ENCODE data around the gene ZCCHC14.
A peak's percentile ranks its signal among the peaks of the same experiment; 100 is the strongest.
"Not testable (repeated sequence)": the region's sequence is repeated elsewhere in the genome, so short reads cannot be mapped to it uniquely, and the experiment has no call there.

Gene ZCCHC14

DNA sequence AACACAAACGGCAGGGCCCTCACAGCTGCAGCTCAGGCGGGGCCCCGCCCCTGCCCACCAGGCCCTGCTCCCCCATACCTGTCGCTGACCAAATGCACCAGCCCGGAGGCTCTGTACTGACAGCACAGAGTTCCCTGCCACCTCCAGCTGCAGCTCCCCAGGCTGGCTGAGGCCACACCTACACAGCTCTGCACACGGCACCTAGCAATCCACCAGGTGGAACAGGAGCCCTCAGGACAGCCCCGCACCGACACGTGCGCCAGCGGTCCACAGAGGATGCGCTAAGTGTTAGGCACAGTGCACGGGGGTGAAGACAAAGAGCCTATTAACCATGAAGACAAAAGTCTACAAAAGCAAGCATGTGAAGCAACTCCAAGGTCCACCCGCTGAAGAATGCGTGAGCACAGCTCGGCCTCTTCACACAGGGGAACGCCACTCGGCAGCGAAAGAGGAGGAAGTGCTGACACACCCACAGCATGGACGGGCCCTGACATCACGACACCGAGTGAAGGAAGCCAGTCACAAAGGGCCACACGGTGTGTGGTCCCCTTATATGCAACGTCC is 5.4 kb downstream of the ZCCHC14 start:
- no peak overlapping the region for H3K9ac ChIP-seq
- TF ChIP-seq Cebpa-rat (IDR thresholded peaks at IDR 0.05): no peak
- peaks cover 96% of the 10 kb centered on the region for H4K20me1 ChIP-seq
- H3K9me3 ChIP-seq: no peaks in the 10 kb centered on the region
- peaks cover 19% of the 10 kb centered on the region for H3K36me3 ChIP-seq
- no peak overlapping the region for H3K4me3 ChIP-seq
- H3K27ac ChIP-seq: no peak overlapping the region
- H3K27me3 ChIP-seq: no peaks in the 10 kb centered on the region
- H3K4me1 ChIP-seq: peaks cover 59% of the 10 kb centered on the region
- H3K4me2 ChIP-seq: 0 out of 2 replicates have a peak overlapping the region, but pooled peaks have one; percentile 19

DNA sequence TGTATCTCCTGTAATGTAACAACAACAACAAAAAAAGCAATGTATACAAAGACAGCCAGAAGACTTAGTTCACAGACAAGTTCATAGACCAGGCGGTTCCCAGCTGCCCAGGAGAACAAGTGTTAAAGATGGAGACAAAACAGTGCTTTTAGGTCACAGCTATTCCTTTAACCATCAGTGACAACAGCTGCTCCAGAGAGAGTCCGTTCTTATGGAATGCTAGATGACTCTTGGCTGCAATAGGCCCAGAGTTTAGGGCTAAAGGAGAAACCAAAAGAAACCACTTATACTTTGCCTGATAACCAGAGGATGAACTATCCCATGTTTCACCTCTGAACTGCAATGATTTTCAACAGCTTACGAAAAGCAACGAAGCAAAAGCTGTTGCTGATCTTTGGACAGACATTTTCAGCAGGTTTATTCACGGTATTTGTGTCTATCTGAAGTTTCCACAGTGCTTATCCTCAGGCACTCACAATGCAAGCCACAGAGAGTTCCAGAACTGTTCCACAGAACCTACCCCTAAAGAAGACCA is 6.0 kb downstream of the ZCCHC14 start:
- H3K9ac ChIP-seq: no peak overlapping the region
- TF ChIP-seq Cebpa-rat (IDR thresholded peaks at IDR 0.05): no peak
- H3K27me3 ChIP-seq: no peaks in the 10 kb centered on the region
- H3K4me3 ChIP-seq: no peak overlapping the region
- no peak overlapping the region for H3K4me2 ChIP-seq
- H3K9me3 ChIP-seq: no peaks in the 10 kb centered on the region
- H3K27ac ChIP-seq: no peak overlapping the region
- peaks cover 58% of the 10 kb centered on the region for H3K4me1 ChIP-seq
- peaks cover 21% of the 10 kb centered on the region for H3K36me3 ChIP-seq
- peaks cover 100% of the 10 kb centered on the region for H4K20me1 ChIP-seq

DNA sequence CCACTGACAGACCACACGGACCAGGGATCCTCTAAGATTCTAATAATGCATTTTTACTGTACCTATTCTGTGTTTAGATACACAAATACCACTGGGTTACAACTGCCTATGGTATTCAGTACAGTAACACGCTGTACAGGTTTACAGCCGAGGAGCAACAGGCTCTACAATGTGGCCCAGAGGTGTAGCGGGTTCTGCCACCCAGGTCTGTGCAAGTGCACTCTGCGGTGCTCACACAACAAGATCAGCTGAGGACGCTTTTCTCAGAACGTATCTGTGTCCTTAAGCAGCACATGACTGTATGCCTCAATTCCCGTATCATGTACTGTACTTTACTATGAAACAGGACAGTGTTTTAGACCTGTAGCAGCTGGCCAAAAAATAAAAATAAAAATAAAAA is 6.5 kb downstream of the ZCCHC14 start:
- Histone ChIP-seq H3K4me1 (peaks cover 53% of the 10 kb centered on the region), H3K36me3 (peaks cover 21% of the 10 kb centered on the region), H3K9ac (no peak overlapping the region), H3K27ac (no peak overlapping the region), H3K27me3 (no peaks in the 10 kb centered on the region), H3K4me3 (no peak overlapping the region), H4K20me1 (peaks cover 97% of the 10 kb centered on the region), H3K4me2 (no peak overlapping the region), H3K9me3 (no peaks in the 10 kb centered on the region)
- no peak for TF ChIP-seq Cebpa-rat (IDR thresholded peaks at IDR 0.05)

DNA sequence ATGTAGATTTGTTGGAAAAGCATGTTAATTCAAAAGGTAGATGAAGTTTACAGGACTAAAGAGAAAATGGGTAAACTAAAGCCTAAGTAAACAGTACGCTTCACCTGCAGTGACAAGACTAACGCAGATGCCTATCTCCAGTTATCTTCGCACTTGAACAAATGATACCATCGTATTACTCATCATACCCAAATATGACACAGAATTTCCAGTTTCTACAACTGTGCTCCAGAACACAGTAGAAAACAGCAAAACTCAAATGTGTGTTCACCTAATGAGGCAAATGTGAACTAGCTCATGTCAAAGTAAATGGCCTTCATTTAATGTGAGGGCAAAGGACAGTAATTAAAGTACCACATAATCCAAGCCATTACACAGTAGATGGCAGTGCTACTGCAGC is 7.0 kb downstream of the ZCCHC14 start:
- H3K4me3 ChIP-seq, H3K27ac ChIP-seq, H3K9ac ChIP-seq, H3K4me2 ChIP-seq, H3K27me3 ChIP-seq, H3K9me3 ChIP-seq: not testable (repeated sequence)
- Histone ChIP-seq H3K36me3 (peaks cover 23% of the 10 kb centered on the region), H4K20me1 (peaks cover 96% of the 10 kb centered on the region), H3K4me1 (peaks cover 48% of the 10 kb centered on the region)

DNA sequence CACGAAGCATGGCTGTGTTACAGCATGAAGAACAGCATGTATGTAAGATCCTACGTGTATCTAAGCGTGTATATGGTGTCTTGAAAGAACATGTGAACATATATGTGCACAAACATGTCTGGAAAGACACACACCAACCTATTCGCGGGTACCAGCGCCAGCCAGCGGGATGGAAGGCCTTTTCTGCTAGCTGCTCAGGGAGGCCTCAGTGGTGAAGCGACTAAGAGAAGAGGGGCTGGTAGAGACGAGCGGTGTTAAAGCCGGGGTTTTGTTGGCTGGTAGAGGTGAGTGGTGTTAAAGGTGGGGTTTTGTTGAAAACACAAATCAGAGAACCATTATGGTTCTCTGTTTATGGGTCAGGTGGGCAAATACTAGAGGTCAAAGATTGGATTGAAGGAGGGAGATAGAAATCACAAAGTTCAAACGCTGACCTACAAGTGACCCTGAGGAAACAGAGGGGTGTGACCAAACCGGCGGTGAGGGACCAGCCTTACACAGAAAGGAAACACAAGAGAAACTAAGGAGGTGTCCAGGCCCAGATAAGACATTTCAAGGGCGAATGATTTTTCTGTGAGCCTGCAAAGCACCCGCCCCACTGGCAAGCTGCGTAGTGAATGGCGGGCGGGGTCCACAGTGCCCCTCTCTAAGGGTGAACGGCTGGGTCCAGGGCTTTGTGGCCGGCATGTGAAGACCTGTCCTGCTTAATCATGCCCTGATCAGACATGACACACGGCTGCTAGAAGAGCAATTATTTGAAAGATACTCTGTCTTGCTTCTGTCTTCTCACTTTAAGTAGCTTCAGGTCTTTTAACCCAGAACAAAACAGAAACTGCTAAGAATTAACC is 8.1 kb downstream of the ZCCHC14 start:
- Histone ChIP-seq H3K4me1 (peaks cover 37% of the 10 kb centered on the region), H3K4me2 (no peak overlapping the region), H3K9me3 (no peaks in the 10 kb centered on the region), H3K36me3 (peaks cover 30% of the 10 kb centered on the region), H4K20me1 (peaks cover 95% of the 10 kb centered on the region), H3K9ac (no peak overlapping the region), H3K27me3 (no peaks in the 10 kb centered on the region), H3K4me3 (no peak overlapping the region), H3K27ac (no peak overlapping the region; the same call in 1 of the 2 replicates)
- TF ChIP-seq Cebpa-rat (IDR thresholded peaks at IDR 0.05): no peak

DNA sequence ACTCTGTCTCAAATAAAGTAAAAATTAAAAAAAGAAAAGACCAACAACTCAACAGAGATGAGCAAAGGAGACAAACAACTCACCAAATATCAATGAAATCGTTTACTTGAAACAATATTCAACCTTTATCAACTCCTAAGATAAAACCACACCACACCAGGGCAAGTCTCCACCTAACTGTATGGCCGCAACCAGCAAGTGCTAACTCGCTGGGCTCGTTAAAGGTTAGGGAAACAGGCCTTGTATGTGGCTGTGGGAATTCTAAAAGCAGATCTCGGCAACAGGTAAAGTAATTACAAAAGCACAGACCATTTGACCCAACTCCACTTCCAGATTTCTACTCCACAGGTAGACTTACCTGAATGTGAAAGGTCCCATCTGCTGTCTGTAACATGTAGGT is 9.3 kb downstream of the ZCCHC14 start:
- H3K27ac ChIP-seq: no peak overlapping the region
- no peak for TF ChIP-seq Cebpa-rat (IDR thresholded peaks at IDR 0.05)
- H3K27me3 ChIP-seq: no peaks in the 10 kb centered on the region
- peaks cover 25% of the 10 kb centered on the region for H3K4me1 ChIP-seq
- H3K9ac ChIP-seq: no peak overlapping the region
- no peak overlapping the region for H3K4me3 ChIP-seq
- H3K4me2 ChIP-seq: no peak overlapping the region
- H3K9me3 ChIP-seq: no peaks in the 10 kb centered on the region
- H3K36me3 ChIP-seq: peaks cover 38% of the 10 kb centered on the region
- H4K20me1 ChIP-seq: peaks cover 90% of the 10 kb centered on the region

DNA sequence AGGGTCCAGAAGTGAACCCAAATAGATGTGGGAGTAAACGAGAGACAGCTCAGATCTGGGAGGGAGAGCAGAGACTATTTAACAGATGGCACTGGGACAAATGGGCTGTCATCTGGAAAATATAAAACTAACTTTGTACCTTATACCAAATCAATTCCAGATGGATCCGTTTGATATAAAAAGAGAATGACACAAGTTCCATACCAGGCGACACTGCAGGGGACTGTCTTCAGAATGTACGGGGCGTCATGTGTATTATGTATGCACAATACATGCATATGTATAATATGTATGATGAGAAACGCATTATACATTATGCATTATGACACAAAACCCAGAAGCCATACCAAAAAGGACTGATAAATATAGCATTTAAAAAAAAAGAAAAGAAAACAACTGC is 10.2 kb downstream of the ZCCHC14 start:
- H3K9ac ChIP-seq, H3K27me3 ChIP-seq: not testable (repeated sequence)
- H3K4me1 ChIP-seq: peaks cover 26% of the 10 kb centered on the region

DNA sequence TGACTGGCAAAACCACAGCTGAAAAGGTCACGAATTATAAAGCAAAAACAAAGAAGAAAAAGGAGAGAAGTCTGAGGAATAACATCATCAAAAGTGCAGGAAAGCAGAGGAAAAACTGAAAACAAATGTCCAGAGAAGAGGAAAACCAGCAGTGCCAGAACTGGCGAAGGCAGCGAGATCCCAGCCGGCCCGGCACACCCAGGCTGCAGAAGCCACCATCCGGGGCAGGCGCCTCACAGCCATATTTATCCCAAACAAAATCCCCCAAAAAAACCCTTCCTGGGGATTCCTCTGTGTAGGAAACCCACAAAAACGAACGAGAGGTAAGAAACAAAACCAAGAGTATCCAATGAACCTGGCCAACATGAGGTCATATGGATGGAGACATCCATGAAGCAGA is 10.6 kb downstream of the ZCCHC14 start:
- Histone ChIP-seq H3K4me2 (no peak overlapping the region), H3K27me3 (no peaks in the 10 kb centered on the region), H3K4me3 (no peak overlapping the region), H3K4me1 (peaks cover 26% of the 10 kb centered on the region), H4K20me1 (peaks cover 90% of the 10 kb centered on the region), H3K9me3 (no peaks in the 10 kb centered on the region), H3K9ac (no peak overlapping the region), H3K27ac (no peak overlapping the region), H3K36me3 (peaks cover 34% of the 10 kb centered on the region)
- no peak for TF ChIP-seq Cebpa-rat (IDR thresholded peaks at IDR 0.05)

More for the DNA sequence above, 10.2 kb downstream of the ZCCHC14 start:
- H3K9me3 ChIP-seq, H3K4me2 ChIP-seq, H3K4me3 ChIP-seq, H3K27ac ChIP-seq: not testable (repeated sequence)
- Histone ChIP-seq H4K20me1 (peaks cover 90% of the 10 kb centered on the region), H3K36me3 (peaks cover 38% of the 10 kb centered on the region)

DNA sequence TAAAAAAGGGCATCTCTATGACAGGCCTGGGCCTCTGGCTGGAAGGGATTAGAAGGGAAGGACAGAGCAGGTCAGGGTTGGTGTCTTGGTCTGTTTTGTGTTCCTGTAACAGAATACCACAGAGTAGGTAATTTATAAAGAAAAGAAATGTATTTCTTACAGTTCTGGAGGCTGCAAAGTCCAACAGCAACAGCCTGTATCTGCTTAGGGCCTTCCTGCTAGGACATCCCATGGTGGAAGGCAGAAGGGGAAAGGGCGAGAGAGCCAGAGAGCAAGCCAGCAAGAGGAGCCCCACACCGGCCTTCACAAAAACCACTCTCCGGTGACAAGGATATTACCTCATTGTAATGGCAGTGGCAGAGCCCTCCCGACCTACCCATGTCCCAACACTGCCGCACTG is 11.1 kb downstream of the ZCCHC14 start:
- not testable (repeated sequence) for H3K27ac ChIP-seq, H3K9ac ChIP-seq, H3K9me3 ChIP-seq, H3K27me3 ChIP-seq, H3K4me3 ChIP-seq, H3K4me2 ChIP-seq
- peaks cover 30% of the 10 kb centered on the region; the same call in 1 of the 2 replicates for H3K36me3 ChIP-seq
- H3K4me1 ChIP-seq: peaks cover 23% of the 10 kb centered on the region
- peaks cover 90% of the 10 kb centered on the region for H4K20me1 ChIP-seq

DNA sequence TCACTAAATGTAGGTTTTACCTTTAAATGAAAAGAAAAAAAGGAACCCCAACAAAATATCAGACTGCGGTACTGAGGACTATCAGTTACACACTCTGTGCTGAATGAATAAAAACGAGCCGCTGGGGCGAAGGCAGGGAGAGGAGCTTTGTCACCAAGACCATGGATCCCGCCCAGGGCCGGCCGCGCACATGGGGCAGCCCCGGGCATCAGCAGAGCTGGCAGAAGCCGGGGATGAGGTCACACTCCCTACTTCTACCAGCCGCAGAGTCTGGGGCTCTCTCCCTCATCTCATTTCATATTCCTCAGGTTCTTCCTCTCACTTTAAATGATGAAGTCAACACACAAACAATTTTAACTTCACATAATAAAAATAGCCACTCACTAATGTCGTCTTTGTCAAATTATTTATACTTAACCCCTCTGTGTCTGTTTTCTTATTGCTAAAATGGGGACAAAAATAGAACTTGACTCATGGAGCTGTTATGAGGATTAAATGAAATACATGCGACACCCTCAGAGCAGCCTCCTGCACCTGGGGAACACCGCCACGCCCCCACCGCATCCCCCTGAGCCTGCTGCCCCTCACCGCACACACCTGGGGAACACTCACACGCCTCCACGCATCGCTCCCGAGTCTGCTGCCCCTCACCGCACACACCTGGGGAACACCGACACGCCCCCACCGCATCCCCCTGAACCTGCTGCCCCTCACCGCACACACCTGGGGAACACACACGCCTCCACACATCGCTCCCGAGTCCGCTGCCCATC is 15.4 kb downstream of the ZCCHC14 start:
- not testable (repeated sequence) for H3K27me3 ChIP-seq, H3K27ac ChIP-seq, H3K9me3 ChIP-seq, H3K4me3 ChIP-seq, H3K9ac ChIP-seq
- Histone ChIP-seq H3K4me2 (peak overlapping the region; percentile 44), H3K36me3 (peaks cover 37% of the 10 kb centered on the region), H4K20me1 (peaks cover 90% of the 10 kb centered on the region), H3K4me1 (peaks cover 13% of the 10 kb centered on the region)

All from BLaER1 (cell line).